GM23338 (cell line): ENCODE data around the gene ZNF648. TPM values are rescaled to one million over a fixed set of nuclear protein-coding genes. Genes with fewer than 3 reads are reported as not detected.

Experiments used
- ATAC-seq: fragments of 200-7000 bp; cut with Tn5 transposase; 3 replicates; pipeline ENCODE4 v1.9.1; 2020
- DNase-seq: peaks from one replicate; pipeline ENCODE4 v3.0.0-alpha.2; 2015; ENCODE audit warnings: low spot score
- H2AFZ ChIP-seq: fragments of 200-600 bp; sonication (generic); 2 replicates; pipeline ENCODE4 v1.8.0; 2016; ENCODE audit warnings: antibody characterized with exemption, mild to moderate bottlenecking, moderate library complexity
- H3F3A ChIP-seq: fragments of 200-600 bp; sonication (generic); replicated peaks from 2 replicates; pipeline ENCODE4 v1.8.0; 2017; ENCODE audit warnings: antibody characterized with exemption, mixed run types, low read depth
- H3K27ac ChIP-seq: fragments of 200-600 bp; sonication (generic); 2 replicates; pipeline ENCODE4 v1.6.1; 2016; ENCODE audit warnings: low read depth
- H3K27me3 ChIP-seq: fragments of 200-600 bp; sonication (generic); 2 replicates; pipeline ENCODE4 v1.8.0; 2016; ENCODE audit warnings: mild to moderate bottlenecking, mixed run types, moderate library complexity; ENCODE audit not compliant: insufficient read depth
- H3K36me3 ChIP-seq: fragments of 200-600 bp; sonication (generic); 2 replicates; pipeline ENCODE4 v1.8.0; 2016; ENCODE audit warnings: mild to moderate bottlenecking; ENCODE audit not compliant: insufficient read depth
- H3K4me1 ChIP-seq: fragments of 200-600 bp; sonication (generic); 2 replicates; pipeline ENCODE4 v1.8.0; 2016; ENCODE audit warnings: mild to moderate bottlenecking, moderate library complexity; ENCODE audit not compliant: insufficient read depth
- H3K4me2 ChIP-seq: fragments of 200-600 bp; sonication (generic); 2 replicates; pipeline ENCODE4 v1.7.1; 2017; ENCODE audit warnings: mixed run types
- H3K4me3 ChIP-seq: fragments of 200-600 bp; sonication (generic); 2 replicates; pipeline ENCODE4 v1.6.1; 2016; ENCODE audit warnings: mixed run types
- H3K79me2 ChIP-seq: fragments of 200-600 bp; sonication (generic); replicated peaks from 2 replicates; pipeline ENCODE4 v1.8.0; 2017; ENCODE audit warnings: mild to moderate bottlenecking; ENCODE audit not compliant: insufficient read depth
- H3K9me2 ChIP-seq: fragments of 200-600 bp; sonication (generic); 2 replicates; pipeline ENCODE4 v1.8.0; 2017; ENCODE audit not compliant: insufficient read depth
- H4K20me1 ChIP-seq: fragments of 200-600 bp; sonication (generic); replicated peaks from 2 replicates; pipeline ENCODE4 v1.8.0; 2017; ENCODE audit warnings: mild to moderate bottlenecking; ENCODE audit not compliant: insufficient read depth
- H3K27ac Mint-ChIP-seq: 2 replicates; pipeline ENCODE4 v1.8.0; 2020; ENCODE audit warnings: inconsistent platforms, mild to moderate bottlenecking, moderate library complexity, mixed read lengths
- H3K27me3 Mint-ChIP-seq: 3 replicates; pipeline ENCODE4 v1.8.0; 2022; ENCODE audit warnings: low read depth, mild to moderate bottlenecking, moderate library complexity, mixed read lengths, inconsistent platforms; ENCODE audit not compliant: insufficient read depth, poor library complexity
- H3K36me3 Mint-ChIP-seq: 3 replicates; pipeline ENCODE4 v1.8.0; 2021; ENCODE audit warnings: low read depth, mild to moderate bottlenecking, inconsistent platforms, moderate library complexity, mixed read lengths
- H3K4me1 Mint-ChIP-seq: 3 replicates; pipeline ENCODE4 v1.8.0; 2020; ENCODE audit warnings: mild to moderate bottlenecking, inconsistent platforms, mixed read lengths
- H3K4me3 Mint-ChIP-seq: 3 replicates; pipeline ENCODE4 v1.8.0; 2021; ENCODE audit warnings: moderate library complexity, mild to moderate bottlenecking, inconsistent platforms, mixed read lengths
- H3K9me3 Mint-ChIP-seq: 3 replicates; pipeline ENCODE4 v1.8.0; 2020; ENCODE audit warnings: moderate library complexity, mild to moderate bottlenecking, inconsistent platforms, mixed read lengths
- CTCF ChIP-seq, 2 experiments: fragments of 200-600 bp in 1 of 2; sonication (generic) in 1 of 2; conservative IDR thresholded peaks; 2 replicates each; pipeline versions ENCODE4 v1.5.1 to v1.6.1; 2016 to 2017; ENCODE audit warnings: antibody characterized with exemption in 2 of 2, low read depth in 2 of 2, mild to moderate bottlenecking in 2 of 2, moderate library complexity in 1 of 2
- REST ChIP-seq: IDR thresholded peaks from one replicate; pipeline ENCODE4 v1.6.1; 2018; ENCODE audit warnings: antibody characterized with exemption; ENCODE audit not compliant: unreplicated experiment
- ZNF462 ChIP-seq: fragments of 250-450 bp; sonication (Bioruptor Pico); IDR thresholded peaks from 2 replicates; pipeline ENCODE4 v1.5.0; 2020; ENCODE audit warnings: mild to moderate bottlenecking, moderate library complexity
- polyA plus RNA-seq: library from polyadenylated mRNA; unstranded; fragments of >200 nt; fragmentation: Nextera tagmentation; extraction: Ambion mirVana; gene quantifications from 2 replicates; pipeline ENCODE4 v1.2.1, GENCODE V29; 2016
- total RNA-seq: library from RNA; depleted of rRNA; stranded (reverse); fragments of >200 nt; shearing (Covaris generic); gene quantifications from 2 replicates; pipeline ENCODE4 v1.2.3, GENCODE V29; 2014

Gene ZNF648
- total and polyA plus RNA-seq, 2 experiments from 2014 or later: 0.24 to 1.2 TPM

GRCh38 chr1:182052355-182052754 lies 9.2 kb downstream of the ZNF648 start (continued):
- TF ChIP-seq REST: no peak

GRCh38 chr1:182051938-182052337 lies 9.6 kb downstream of the ZNF648 start:
- H3K4me2 ChIP-seq: no peak overlapping the region
- H3K9me3 Mint-ChIP-seq: peaks cover under 1% of the 10 kb centered on the region; the same call in 1 of the 3 replicates
- no peaks in the 10 kb centered on the region for H3K9me2 ChIP-seq
- no peaks in the 10 kb centered on the region for H3K36me3 ChIP-seq
- no peak overlapping the region for H3K4me3 Mint-ChIP-seq
- H3K4me3 ChIP-seq: no peak overlapping the region
- no peaks in the 10 kb centered on the region for H3K4me1 Mint-ChIP-seq
- no peaks in the 10 kb centered on the region for H3K4me1 ChIP-seq
- H4K20me1 ChIP-seq: no peaks in the 10 kb centered on the region
- DNase-seq (no peak), ATAC-seq (no peak)
- no peak overlapping the region for H3K27ac ChIP-seq
- H3K27ac Mint-ChIP-seq: no peak overlapping the region
- H2AFZ ChIP-seq: no peak overlapping the region
- H3K27me3 ChIP-seq: peaks cover 13% of the 10 kb centered on the region
- H3F3A ChIP-seq: peaks cover 2% of the 10 kb centered on the region; the same call in 1 of the 2 replicates
- TF ChIP-seq ZNF462 (CRISPR knock-in tag) (no peak), REST (no peak), CTCF (conservative IDR thresholded peaks at IDR 0.05; ENCODE audit: low read depth in 2 of 2) (peak in 1 of 2 experiments; percentile 24; a peak in 2 of 4 replicates)
- no peaks in the 10 kb centered on the region for H3K79me2 ChIP-seq
- H3K36me3 Mint-ChIP-seq: no peaks in the 10 kb centered on the region
- H3K27me3 Mint-ChIP-seq: no peaks in the 10 kb centered on the region
